Amniotic stem cell (primary cell): ENCODE measurements around the gene RSRC1.
A peak's percentile ranks its signal among the peaks of the same experiment; 100 is the strongest.
"Not testable (repeated sequence)": the region's sequence is repeated elsewhere in the genome, so short reads cannot be mapped to it uniquely, and the experiment has no call there.

Experiments
- DNase-seq: peaks from one replicate; lab custom pipeline; 2025; lab: John Stamatoyannopoulos, UW

Gene RSRC1

GRCh38 chr3:158465074-158465473, 355.2 kb downstream of the RSRC1 start:
- DNase-seq, result no peak

GRCh38 chr3:158470944-158471638, 361.2 kb downstream of the RSRC1 start:
- DNase-seq, result no peak

- DNase-seq, result peak; percentile 86
Observed at GRCh38 chr3:158471639-158472294, 361.9 kb downstream of the RSRC1 start.

- no peak for DNase-seq
Observed at GRCh38 chr3:158479051-158479450, 369.2 kb downstream of the RSRC1 start.

GRCh38 chr3:158483701-158484235, 373.9 kb downstream of the RSRC1 start:
- DNase-seq, result no peak

GRCh38 chr3:158486200-158486599, 376.3 kb downstream of the RSRC1 start:
- no peak for DNase-seq

GRCh38 chr3:158488670-158489069, 378.8 kb downstream of the RSRC1 start:
- no peak for DNase-seq

- no peak for DNase-seq
Observed at GRCh38 chr3:158489181-158489580, 379.3 kb downstream of the RSRC1 start.

- no peak for DNase-seq
Observed at GRCh38 chr3:158491968-158492367, 382.1 kb downstream of the RSRC1 start.

- no peak for DNase-seq
Observed at GRCh38 chr3:158492685-158493084, 382.8 kb downstream of the RSRC1 start.

GRCh38 chr3:158493931-158494330, 384.0 kb downstream of the RSRC1 start:
- no peak for DNase-seq

GRCh38 chr3:158494673-158495072, 384.8 kb downstream of the RSRC1 start:
- no peak for DNase-seq

- not testable (repeated sequence) for DNase-seq
Observed at GRCh38 chr3:158495398-158495902, 385.6 kb downstream of the RSRC1 start.

- DNase-seq, result no peak
Observed at GRCh38 chr3:158505117-158505516, 395.2 kb downstream of the RSRC1 start.

- no peak for DNase-seq
Observed at GRCh38 chr3:158506456-158506855, 396.6 kb downstream of the RSRC1 start.

GRCh38 chr3:158508481-158508880, 398.6 kb downstream of the RSRC1 start:
- DNase-seq, result no peak

GRCh38 chr3:158509891-158510290, 400.0 kb downstream of the RSRC1 start:
- DNase-seq, result no peak

GRCh38 chr3:158516729-158517128, 406.8 kb downstream of the RSRC1 start:
- not testable (repeated sequence) for DNase-seq

- no peak for DNase-seq
Observed at GRCh38 chr3:158519776-158520175, 409.9 kb downstream of the RSRC1 start.

GRCh38 chr3:158520433-158520832, 410.5 kb downstream of the RSRC1 start:
- DNase-seq, result no peak

- DNase-seq, result no peak
Observed at GRCh38 chr3:158522221-158523136, 412.6 kb downstream of the RSRC1 start.

- no peak for DNase-seq
Observed at GRCh38 chr3:158528076-158528674, 418.3 kb downstream of the RSRC1 start.
